RWPE2 (cell line): ENCODE measurements around the gene GMCL2.
A peak's percentile ranks its signal among the peaks of the same experiment; 100 is the strongest.

Experiments used
- ATAC-seq: fragments of 200-7000 bp; cut with Tn5 transposase; 3 replicates; pipeline ENCODE4 v1.9.1; 2021; ENCODE audit warnings: low read depth
- DNase-seq: peaks from one replicate; pipeline ENCODE4 v3.0.0-alpha.2; 2020; ENCODE audit warnings: low spot score
- H3K27ac ChIP-seq: fragments of 450-650 bp; 2 replicates; pipeline ENCODE4 v1.5.1; 2017; ENCODE audit warnings: mild to moderate bottlenecking; ENCODE audit not compliant: poor library complexity, severe bottlenecking
- H3K27me3 ChIP-seq: fragments of 250-450 bp; sonication (Bioruptor Pico); 2 replicates; pipeline ENCODE4 v1.5.1; 2021; ENCODE audit warnings: mild to moderate bottlenecking, moderate library complexity; ENCODE audit not compliant: insufficient read depth, poor library complexity, severe bottlenecking
- H3K36me3 ChIP-seq: fragments of 250-450 bp; sonication (Bioruptor Pico); 2 replicates; pipeline ENCODE4 v1.5.1; 2020; ENCODE audit warnings: low read depth, mild to moderate bottlenecking, moderate library complexity
- H3K4me1 ChIP-seq: fragments of 250-450 bp; sonication (Bioruptor Pico); 2 replicates; pipeline ENCODE4 v1.5.1; 2021; ENCODE audit warnings: mild to moderate bottlenecking, moderate library complexity; ENCODE audit not compliant: insufficient read depth, poor library complexity, severe bottlenecking
- H3K4me3 ChIP-seq: fragments of 250-450 bp; sonication (Bioruptor Pico); 2 replicates; pipeline ENCODE4 v1.5.1; 2021; ENCODE audit warnings: mild to moderate bottlenecking, moderate library complexity; ENCODE audit not compliant: severe bottlenecking
- H3K9me3 ChIP-seq: fragments of 250-450 bp; sonication (Bioruptor Pico); 2 replicates; pipeline ENCODE4 v1.5.1; 2021; ENCODE audit warnings: mild to moderate bottlenecking, moderate library complexity; ENCODE audit not compliant: severe bottlenecking
- TF ChIP-seq, protein P1 (sequence below): fragments of 450-650 bp; IDR thresholded peaks from one replicate; pipeline ENCODE4 v1.5.1; 2017; ENCODE audit warnings: mild to moderate bottlenecking, moderate library complexity; ENCODE audit not compliant: poor library complexity, severe bottlenecking

Gene GMCL2

DNA sequence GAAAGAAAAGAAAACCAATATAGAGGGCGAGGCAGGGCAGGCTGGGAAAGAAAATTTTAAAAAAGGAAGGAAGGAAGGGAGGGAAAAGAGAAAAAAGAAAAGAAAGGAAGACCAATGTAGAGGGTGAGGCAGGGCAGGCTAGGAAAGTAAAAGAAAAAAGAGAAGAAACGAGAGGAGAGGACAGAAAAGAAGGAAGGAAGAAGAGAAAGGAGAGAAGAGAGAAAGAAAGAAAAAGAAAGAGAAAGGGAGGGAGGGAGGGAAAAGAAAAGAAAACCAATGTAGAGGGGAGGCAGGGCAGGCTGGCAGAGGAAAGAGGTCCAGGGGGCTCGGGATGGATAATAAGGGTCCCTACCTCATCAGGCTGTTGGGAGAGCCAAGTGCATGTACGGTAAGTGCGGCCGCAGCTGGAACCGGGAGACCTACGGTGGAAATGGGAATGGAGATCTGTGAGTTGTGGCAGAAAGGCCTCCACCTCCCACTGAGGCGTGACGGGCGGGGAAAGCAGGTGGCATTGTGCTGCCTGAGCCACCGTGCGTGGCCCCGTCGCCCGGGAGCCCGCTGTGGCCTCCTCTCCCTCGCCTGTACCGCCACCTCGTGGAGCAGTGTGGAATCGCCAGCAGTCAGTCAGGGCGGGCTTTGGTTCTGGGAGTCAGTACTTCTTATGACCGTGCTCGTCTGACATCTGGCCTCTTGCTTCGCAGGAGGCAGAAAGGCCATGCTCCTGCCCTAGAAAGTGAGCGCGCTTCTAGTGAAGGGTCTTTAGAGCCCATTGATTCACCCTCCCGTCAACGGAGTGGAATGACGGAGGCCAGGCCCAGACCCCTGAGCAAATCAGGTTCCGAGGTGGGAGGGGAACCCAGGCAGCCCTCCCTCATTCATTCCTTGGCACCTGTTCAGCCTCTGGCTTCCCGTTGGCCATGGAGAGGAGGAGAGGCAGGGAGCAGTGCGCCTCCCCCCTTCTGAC is 23.1 kb downstream of the GMCL2 start:
- Histone ChIP-seq H3K4me3 (no peak overlapping the region), H3K4me1 (no peaks in the 10 kb centered on the region), H3K27me3 (no peaks in the 10 kb centered on the region), H3K9me3 (no peaks in the 10 kb centered on the region), H3K27ac (no peak overlapping the region), H3K36me3 (no peaks in the 10 kb centered on the region)
- DNase-seq (no peak), ATAC-seq (peak; percentile 93)
- TF ChIP-seq, protein P1, sequence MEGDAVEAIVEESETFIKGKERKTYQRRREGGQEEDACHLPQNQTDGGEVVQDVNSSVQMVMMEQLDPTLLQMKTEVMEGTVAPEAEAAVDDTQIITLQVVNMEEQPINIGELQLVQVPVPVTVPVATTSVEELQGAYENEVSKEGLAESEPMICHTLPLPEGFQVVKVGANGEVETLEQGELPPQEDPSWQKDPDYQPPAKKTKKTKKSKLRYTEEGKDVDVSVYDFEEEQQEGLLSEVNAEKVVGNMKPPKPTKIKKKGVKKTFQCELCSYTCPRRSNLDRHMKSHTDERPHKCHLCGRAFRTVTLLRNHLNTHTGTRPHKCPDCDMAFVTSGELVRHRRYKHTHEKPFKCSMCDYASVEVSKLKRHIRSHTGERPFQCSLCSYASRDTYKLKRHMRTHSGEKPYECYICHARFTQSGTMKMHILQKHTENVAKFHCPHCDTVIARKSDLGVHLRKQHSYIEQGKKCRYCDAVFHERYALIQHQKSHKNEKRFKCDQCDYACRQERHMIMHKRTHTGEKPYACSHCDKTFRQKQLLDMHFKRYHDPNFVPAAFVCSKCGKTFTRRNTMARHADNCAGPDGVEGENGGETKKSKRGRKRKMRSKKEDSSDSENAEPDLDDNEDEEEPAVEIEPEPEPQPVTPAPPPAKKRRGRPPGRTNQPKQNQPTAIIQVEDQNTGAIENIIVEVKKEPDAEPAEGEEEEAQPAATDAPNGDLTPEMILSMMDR = peak; percentile 99

DNA sequence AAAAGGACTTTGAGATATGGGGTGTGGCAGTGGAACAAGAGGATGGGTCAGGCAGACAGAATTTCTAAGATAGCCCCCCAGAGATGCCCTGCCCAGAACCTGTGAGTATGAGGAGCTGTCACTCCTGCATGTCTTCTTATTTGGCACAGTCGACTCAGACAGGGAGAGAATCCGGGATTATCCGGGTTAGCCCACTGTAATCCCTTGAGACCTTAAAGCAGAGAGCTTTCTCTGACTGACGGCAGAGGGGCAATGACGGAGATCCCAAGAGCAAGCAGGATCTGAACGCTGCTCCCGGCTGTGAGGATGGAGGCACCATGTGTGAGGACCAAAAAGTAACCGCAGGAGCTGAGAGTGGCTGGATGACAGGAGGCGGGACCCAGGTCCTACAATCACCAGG is 24.7 kb downstream of the GMCL2 start:
- H3K9me3 ChIP-seq = no peaks in the 10 kb centered on the region
- no peak overlapping the region for H3K27ac ChIP-seq
- DNase-seq = no peak
- H3K4me1 ChIP-seq = no peaks in the 10 kb centered on the region
- no peak for ATAC-seq
- TF ChIP-seq, protein P1 = no peak
- no peaks in the 10 kb centered on the region for H3K27me3 ChIP-seq
- H3K36me3 ChIP-seq = no peaks in the 10 kb centered on the region
- H3K4me3 ChIP-seq = no peak overlapping the region

DNA sequence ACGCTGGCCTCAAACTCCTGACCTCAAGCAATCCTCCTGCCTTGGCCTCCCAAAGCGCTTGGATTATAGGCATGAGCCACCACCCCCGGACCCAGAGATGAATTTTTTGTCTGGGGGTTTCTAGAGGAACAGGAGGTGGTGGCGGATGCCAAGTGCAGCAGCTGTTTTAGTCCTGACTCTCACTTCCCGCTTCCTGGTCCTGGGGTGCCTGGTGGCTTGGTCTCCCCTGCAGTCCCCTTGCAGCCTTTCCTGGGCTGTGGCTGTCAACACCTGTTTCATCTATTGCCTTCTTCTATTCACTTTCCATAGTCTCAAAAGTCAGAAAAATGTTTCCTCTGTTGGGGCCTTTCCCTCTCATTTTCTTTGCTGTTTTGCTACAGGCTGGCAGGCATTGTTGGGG is 27.0 kb downstream of the GMCL2 start:
- no peaks in the 10 kb centered on the region for H3K36me3 ChIP-seq
- TF ChIP-seq, protein P1 = no peak
- no peak overlapping the region for H3K27ac ChIP-seq
- ATAC-seq = no peak
- H3K27me3 ChIP-seq = no peaks in the 10 kb centered on the region
- H3K4me1 ChIP-seq = no peaks in the 10 kb centered on the region
- DNase-seq = no peak
- H3K9me3 ChIP-seq = no peaks in the 10 kb centered on the region
- no peak overlapping the region for H3K4me3 ChIP-seq

DNA sequence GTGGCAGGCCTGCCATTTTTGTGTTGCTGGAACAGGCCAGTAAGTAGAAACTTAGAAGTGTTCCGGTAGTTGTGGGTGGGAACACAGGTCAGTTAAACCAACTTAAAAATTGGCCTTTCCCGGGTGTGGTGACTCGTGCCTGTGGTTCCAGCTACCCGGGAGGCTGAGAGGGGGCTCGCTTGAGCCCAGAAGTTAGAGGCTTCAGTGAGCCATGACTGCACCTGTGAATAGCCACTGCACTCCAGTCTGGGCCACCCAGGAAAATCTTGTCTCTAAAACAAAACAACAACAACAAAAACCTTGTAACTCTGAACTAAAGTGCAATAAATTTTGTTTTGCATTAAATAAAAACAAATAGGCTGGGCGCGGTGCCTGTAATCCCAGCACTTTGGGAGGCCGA is 32.1 kb downstream of the GMCL2 start:
- TF ChIP-seq, protein P1 = no peak
- Histone ChIP-seq H3K27ac (no peak overlapping the region), H3K27me3 (no peaks in the 10 kb centered on the region), H3K36me3 (peaks cover 29% of the 10 kb centered on the region), H3K4me1 (peaks cover 5% of the 10 kb centered on the region), H3K9me3 (no peaks in the 10 kb centered on the region), H3K4me3 (no peak overlapping the region)
- DNase-seq (no peak), ATAC-seq (no peak)
